Measurements from ENCODE around the gene SLC12A5. TPM values are rescaled to one million over a fixed set of nuclear protein-coding genes. Genes with fewer than 3 reads are reported as not detected.

SLC12A5 gene
- total RNA-seq, 2 experiments from 2014 or later: 3.8 to 11.0 TPM

GRCh38 chr20:46070215-46070900 lies 41.3 kb downstream of the SLC12A5 start:
- Histone ChIP-seq H3K9me3 (ENCODE audit: low read length) (no peaks in the 10 kb centered on the region), H3K79me2 (ENCODE audit: insufficient read depth, low read depth, low read length) (no peaks in the 10 kb centered on the region), H2AFZ (ENCODE audit: low read length) (no peak overlapping the region), H3K36me3 (ENCODE audit: insufficient read depth, low read length) (peaks cover 77% of the 10 kb centered on the region), H3K9me2 (ENCODE audit: insufficient read depth, low read length) (no peaks in the 10 kb centered on the region), H3K27ac (ENCODE audit: low read depth, low read length, poor library complexity, severe bottlenecking) (no peak overlapping the region), H3K4me3 (ENCODE audit: low read depth, low read length, poor library complexity, severe bottlenecking) (no peak overlapping the region), H3K4me2 (ENCODE audit: low read length) (no peak overlapping the region), H3K4me1 (ENCODE audit: insufficient read depth, low read length, poor library complexity, severe bottlenecking) (no peaks in the 10 kb centered on the region), H4K20me1 (ENCODE audit: insufficient read depth, low read length) (no peaks in the 10 kb centered on the region; the same call in 1 of the 2 replicates)
- POLR2A ChIA-PET: interaction anchor here (0.6 kb wide), 1 partner anchor 37 kb away, joined by 3 read pairs; no protein-coding TSS in a partner anchor
- intact Hi-C loops (cut with micrococcal nuclease; ENCODE audit: unreplicated experiment): no loop called here
- CTCF ChIA-PET (ENCODE audit: unreplicated experiment): no interaction called here
- no peak for TF ChIP-seq EZH2phosphoT487 (IDR thresholded peaks at IDR 0.05; ENCODE audit: borderline replicate concordance, low read depth, low read length)
- no peak for TF ChIP-seq CTCF (conservative IDR thresholded peaks at IDR 0.05; ENCODE audit: low read length)
- no peak for DNase-seq (ENCODE audit: low spot score)
- no TSS peak for BruUV-seq (replicated peaks)

GRCh38 chr20:46071573-46071972 lies 42.6 kb downstream of the SLC12A5 start:
- H3K36me3 ChIP-seq (ENCODE audit: insufficient read depth, low read length): peaks cover 75% of the 10 kb centered on the region
- intact Hi-C loops (cut with micrococcal nuclease; ENCODE audit: unreplicated experiment): no loop called here
- ChIA-PET CTCF (ENCODE audit: unreplicated experiment) (no interaction called here), POLR2A (no interaction called here)
- H3K4me1 ChIP-seq (ENCODE audit: insufficient read depth, low read length, poor library complexity, severe bottlenecking): no peaks in the 10 kb centered on the region
- no TSS peak for BruUV-seq (replicated peaks)
- TF ChIP-seq EZH2phosphoT487 (IDR thresholded peaks at IDR 0.05; ENCODE audit: borderline replicate concordance, low read depth, low read length) (no peak), CTCF (conservative IDR thresholded peaks at IDR 0.05; ENCODE audit: low read length) (no peak)
- no peaks in the 10 kb centered on the region; the same call in 1 of the 2 replicates for H4K20me1 ChIP-seq (ENCODE audit: insufficient read depth, low read length)
- no peak for DNase-seq (ENCODE audit: low spot score)
- no peak overlapping the region for H3K4me3 ChIP-seq (ENCODE audit: low read depth, low read length, poor library complexity, severe bottlenecking)
- no peaks in the 10 kb centered on the region for H3K9me2 ChIP-seq (ENCODE audit: insufficient read depth, low read length)
- H3K9me3 ChIP-seq (ENCODE audit: low read length): no peaks in the 10 kb centered on the region
- H3K4me2 ChIP-seq (ENCODE audit: low read length): no peak overlapping the region
- H3K27ac ChIP-seq (ENCODE audit: low read depth, low read length, poor library complexity, severe bottlenecking): no peak overlapping the region
- H2AFZ ChIP-seq (ENCODE audit: low read length): no peak overlapping the region
- H3K79me2 ChIP-seq (ENCODE audit: insufficient read depth, low read depth, low read length): no peaks in the 10 kb centered on the region

GRCh38 chr20:46073024-46073423 lies 44.0 kb downstream of the SLC12A5 start:
- Histone ChIP-seq H3K4me1 (ENCODE audit: insufficient read depth, low read length, poor library complexity, severe bottlenecking) (no peaks in the 10 kb centered on the region), H3K4me2 (ENCODE audit: low read length) (no peak overlapping the region), H4K20me1 (ENCODE audit: insufficient read depth, low read length) (peaks cover 3% of the 10 kb centered on the region), H3K79me2 (ENCODE audit: insufficient read depth, low read depth, low read length) (no peaks in the 10 kb centered on the region), H3K4me3 (ENCODE audit: low read depth, low read length, poor library complexity, severe bottlenecking) (no peak overlapping the region), H3K27ac (ENCODE audit: low read depth, low read length, poor library complexity, severe bottlenecking) (no peak overlapping the region), H2AFZ (ENCODE audit: low read length) (no peak overlapping the region), H3K9me2 (ENCODE audit: insufficient read depth, low read length) (no peaks in the 10 kb centered on the region), H3K9me3 (ENCODE audit: low read length) (no peaks in the 10 kb centered on the region), H3K36me3 (ENCODE audit: insufficient read depth, low read length) (peaks cover 74% of the 10 kb centered on the region)
- TF ChIP-seq CTCF (conservative IDR thresholded peaks at IDR 0.05; ENCODE audit: low read length) (no peak), EZH2phosphoT487 (IDR thresholded peaks at IDR 0.05; ENCODE audit: borderline replicate concordance, low read depth, low read length) (no peak)
- intact Hi-C loops (cut with micrococcal nuclease; ENCODE audit: unreplicated experiment): no loop called here
- POLR2A ChIA-PET: interaction anchor here (0.8 to 1.2 kb wide), 2 partner anchors 12 to 58 kb away, joined by 3 to 4 read pairs; no protein-coding TSS in a partner anchor
- no TSS peak for BruUV-seq (replicated peaks)
- DNase-seq (ENCODE audit: low spot score): no peak
- CTCF ChIA-PET (ENCODE audit: unreplicated experiment): no interaction called here
